K562 (cell line): ENCODE data around the gene UBXN6. TPM values are rescaled to one million over a fixed set of nuclear protein-coding genes. Genes with fewer than 3 reads are reported as not detected.

ENCODE experiments used
- DNMT1 ChIP-seq: fragments of 450-650 bp; IDR thresholded peaks from 2 replicates; pipeline ENCODE4 v1.6.1; 2016; ENCODE audit warnings: antibody characterized with exemption, mild to moderate bottlenecking
- E4F1 ChIP-seq: fragments of 250-450 bp; sonication (Bioruptor Pico); IDR thresholded peaks from 2 replicates; pipeline ENCODE4 v1.5.0; 2021; ENCODE audit warnings: mild to moderate bottlenecking, borderline replicate concordance
- GABPA ChIP-seq: fragments of 200-800 bp; sonication (Bioruptor generic); conservative IDR thresholded peaks from 2 replicates; pipeline ENCODE4 v1.6.1; 2016; ENCODE audit warnings: low read depth, missing genetic modification characterization, missing compliant biosample characterization
- HLTF ChIP-seq: fragments of 450-650 bp; IDR thresholded peaks from 2 replicates; pipeline ENCODE4 v1.6.1; 2016
- MAZ ChIP-seq, 2 experiments: fragments of 450-650 bp in 1 of 2; sonication (generic) in 1 of 2; formaldehyde crosslinking; IDR thresholded peaks in 1 of 2; conservative IDR thresholded peaks in 1 of 2; 2 replicates each; pipeline versions ENCODE4 v1.4.0 to v1.5.0; 2020; ENCODE audit warnings: mild to moderate bottlenecking in 1 of 2, missing genetic modification reagents in 1 of 2
- MIER1 ChIP-seq: fragments of 450-650 bp; IDR thresholded peaks from 2 replicates; pipeline ENCODE4 v1.6.1; 2016; ENCODE audit warnings: antibody characterized with exemption, mild to moderate bottlenecking, low read depth
- MYC ChIP-seq, 2 experiments: fragments of 250-450 bp in 1 of 2; sonication (Bioruptor Pico) in 1 of 2; IDR thresholded peaks; 2 replicates each; pipeline versions ENCODE4 v1.5.1 to v1.6.1; 2012 to 2021; ENCODE audit warnings: low read depth in 2 of 2, borderline replicate concordance in 1 of 2, improper control_type of control experiment in 1 of 2, low read length in 1 of 2, mild to moderate bottlenecking in 1 of 2, moderate library complexity in 1 of 2
- RAD21 ChIP-seq, 2 experiments: fragments of 250-450 bp in 1 of 2; fragments of 450-650 bp in 1 of 2; sonication (Bioruptor Pico) in 1 of 2; formaldehyde crosslinking in 1 of 2; IDR thresholded peaks in 1 of 2; conservative IDR thresholded peaks in 1 of 2; 2 replicates each; pipeline versions ENCODE4 v1.4.0 to v1.8.0; 2020 to 2022; ENCODE audit warnings: mild to moderate bottlenecking in 2 of 2, moderate library complexity in 1 of 2
- RBM14 ChIP-seq: fragments of 200-400 bp; formaldehyde crosslinking; IDR thresholded peaks from 2 replicates; pipeline ENCODE4 v1.6.1; 2018; ENCODE audit warnings: low read depth, mild to moderate bottlenecking, low read length, moderate library complexity, borderline replicate concordance; ENCODE audit not compliant: insufficient read depth
- SMARCE1 ChIP-seq: fragments of 450-650 bp; IDR thresholded peaks from 2 replicates; pipeline ENCODE4 v1.7.1; 2016; ENCODE audit warnings: mild to moderate bottlenecking
- UBTF ChIP-seq, 2 experiments: IDR thresholded peaks; 2 replicates each; pipeline ENCODE4 v1.6.1; 2012; ENCODE audit warnings: improper control_type of control experiment in 2 of 2, low read depth in 2 of 2, low read length in 2 of 2, borderline replicate concordance in 1 of 2
- ZBTB7A ChIP-seq: IDR thresholded peaks from 2 replicates; pipeline ENCODE4 v1.6.1; 2011; ENCODE audit warnings: low read depth, mild to moderate bottlenecking, low read length, moderate library complexity, borderline replicate concordance; ENCODE audit not compliant: control insufficient read depth
- ZFP91 ChIP-seq: sonication (generic); formaldehyde crosslinking; IDR thresholded peaks from 2 replicates; pipeline ENCODE4 v1.8.0; 2022; ENCODE audit warnings: mild to moderate bottlenecking, missing genetic modification reagents
- ZNF398 ChIP-seq: fragments of 250-450 bp; sonication (Bioruptor Pico); IDR thresholded peaks from 2 replicates; pipeline ENCODE4 v1.8.0; 2021; ENCODE audit warnings: moderate library complexity, mild to moderate bottlenecking, inconsistent platforms
- polyA plus RNA-seq, 8 experiments: library from polyadenylated mRNA; depleted of rRNA in 4 of 8; stranded (reverse) in 5 of 8; unstranded in 3 of 8; fragments of >200 nt; fragmentation: Nextera tagmentation in 2 of 8; fragmentation: Illumina TruSeq in 1 of 8; extraction: Ambion mirVana in 2 of 8; extraction: Trizol in 1 of 8; gene quantifications; 2 replicates each; pipeline versions ENCODE4 v1.2.1 to v1.2.3, GENCODE V29; 2011 to 2014; ENCODE audit warnings: inconsistent platforms in 1 of 8, missing spikeins in 1 of 8
- total RNA-seq, 7 experiments: library from RNA; depleted of rRNA in 6 of 7; stranded (reverse); fragments of >200 nt in 6 of 7; fragmentation: Illumina TruSeq in 2 of 7; extraction: Trizol in 2 of 7; gene quantifications; 2 replicates each; pipeline versions ENCODE4 v1.2.1 to v1.2.3, GENCODE V29; 2011 to 2021; ENCODE audit warnings: low replicate concordance in 1 of 7

Gene UBXN6
- total and polyA plus RNA-seq, 9 of the 15 experiments (the other 6 are each of a cell fraction or from before 2014, with no cell fraction given): 0.48 to 90.2 (median 29.5) TPM

- TF ChIP-seq E4F1 (CRISPR knock-in tag) (no peak), HLTF (no peak), ZNF398 (CRISPR knock-in tag) (no peak), ZFP91 (CRISPR knock-in tag) (no peak; the same call in 1 of the 2 replicates), UBTF (IDR thresholded peaks at IDR 0.05; ENCODE audit: borderline replicate concordance in 1 of 2, low read depth in 2 of 2, low read length in 2 of 2) (no peak), DNMT1 (no peak), ZBTB7A (peak; percentile 91; the same call in 1 of the 2 replicates), MYC (IDR thresholded peaks at IDR 0.05; ENCODE audit: low read depth, low read length) (no peak; the same call in 1 of the 2 replicates), MYC (CRISPR knock-in tag; IDR thresholded peaks at IDR 0.05; ENCODE audit: borderline replicate concordance, low read depth) (no peak), RAD21 (CRISPR knock-in tag; conservative IDR thresholded peaks at IDR 0.05 in 1 of 2, IDR thresholded peaks at IDR 0.05 in 1 of 2) (no peak), MAZ (CRISPR knock-in tag; conservative IDR thresholded peaks at IDR 0.05 in 1 of 2, IDR thresholded peaks at IDR 0.05 in 1 of 2) (peak; percentile 57 to 90; a peak in 3 of 4 replicates), MIER1 (no peak), RBM14 (no peak), GABPA (tag) (no peak), SMARCE1 (no peak)
Observed at GRCh38 chr19:4402171-4403004, 55.2 kb downstream of the UBXN6 start, which contains the start of gene CHAF1A (continued).
